Activated CD8-positive, alpha-beta T cell treated with anti-CD3 and anti-CD28 coated beads for 36 hours (primary cell): ENCODE data around the gene CC2D1B. TPM values are rescaled to one million over a fixed set of nuclear protein-coding genes. Genes with fewer than 3 reads are reported as not detected.
A peak's percentile ranks its signal among the peaks of the same experiment; 100 is the strongest.

Source experiments
- ATAC-seq: fragments of 200-7000 bp; cut with Tn5 transposase; one replicate; pipeline ENCODE4 v1.10.0; 2021; ENCODE audit warnings: mild to moderate bottlenecking, moderate library complexity
- CTCF ChIA-PET: fragments of 350-600 bp; sonication (Branson Sonifier 250); formaldehyde crosslinking; loops from one replicate; lab custom pipeline; 2021; ENCODE audit warnings: antibody characterized with exemption; lab: Charles Lee
- POLR2A ChIA-PET: fragments of 350-600 bp; sonication (Branson Sonifier 250); formaldehyde crosslinking; loops from one replicate; lab custom pipeline; 2021; ENCODE audit warnings: antibody characterized with exemption; lab: Charles Lee
- DNase-seq: peaks from one replicate; pipeline ENCODE4 v3.0.0-alpha.2; 2020
- H3K27ac Mint-ChIP-seq: one replicate; pipeline ENCODE4 v1.8.0; 2021; ENCODE audit warnings: mild to moderate bottlenecking, mixed read lengths
- H3K27me3 Mint-ChIP-seq: one replicate; pipeline ENCODE4 v1.8.0; 2021; ENCODE audit warnings: mixed read lengths
- H3K36me3 Mint-ChIP-seq: one replicate; pipeline ENCODE4 v1.8.0; 2021; ENCODE audit warnings: low read depth, mixed read lengths
- H3K4me1 Mint-ChIP-seq: one replicate; pipeline ENCODE4 v1.8.0; 2021; ENCODE audit warnings: low read depth, mixed read lengths
- H3K4me3 Mint-ChIP-seq: one replicate; pipeline ENCODE4 v1.8.0; 2021; ENCODE audit warnings: mild to moderate bottlenecking, moderate library complexity, mixed read lengths
- H3K9me3 Mint-ChIP-seq: one replicate; pipeline ENCODE4 v1.8.0; 2021; ENCODE audit warnings: mixed read lengths
- CTCF ChIP-seq: fragments of 200-600 bp; IDR thresholded peaks from one replicate; pipeline ENCODE4 v1.8.0; 2022; ENCODE audit warnings: antibody characterized with exemption, mild to moderate bottlenecking
- intact Hi-C: fragments of 100-400 bp; cut with micrococcal nuclease; formaldehyde crosslinking; loops from one replicate; pipeline ENCODE4 v1.10.0; 2022
- total RNA-seq, 2 experiments: library from RNA; stranded (reverse); gene quantifications; one replicate each; pipeline ENCODE4 v1.2.3, GENCODE V29; 2021

CC2D1B gene
- total RNA-seq, 2 experiments from 2014 or later = 17.1 to 19.4 TPM

GRCh38 chr1:52357397-52357796 lies 8.6 kb downstream of the CC2D1B start:
- H3K4me1 Mint-ChIP-seq = peaks cover 7% of the 10 kb centered on the region
- intact Hi-C loops = no loop called here
- ChIA-PET CTCF (no interaction called here), POLR2A (interaction anchor here (1.0 kb wide), 1 partner anchor 8 kb away, joined by 3 read pairs; the partner anchor contains the start of gene CC2D1B)
- H3K27ac Mint-ChIP-seq = no peak overlapping the region
- H3K9me3 Mint-ChIP-seq = no peaks in the 10 kb centered on the region
- no peaks in the 10 kb centered on the region for H3K27me3 Mint-ChIP-seq
- peaks cover 50% of the 10 kb centered on the region for H3K36me3 Mint-ChIP-seq
- no peak overlapping the region for H3K4me3 Mint-ChIP-seq
- no peak for ATAC-seq
- no peak for DNase-seq
- no peak for TF ChIP-seq CTCF

GRCh38 chr1:52356818-52357355 lies 9.1 kb downstream of the CC2D1B start:
- ChIA-PET POLR2A (interaction anchor here (1.0 kb wide), 1 partner anchor 9 kb away, joined by 3 read pairs; the partner anchor contains the start of gene CC2D1B), CTCF (no interaction called here)
- Mint-ChIP-seq H3K36me3 (peaks cover 47% of the 10 kb centered on the region), H3K4me1 (peaks cover 7% of the 10 kb centered on the region), H3K4me3 (no peak overlapping the region), H3K27me3 (no peaks in the 10 kb centered on the region), H3K27ac (peak overlapping the region; percentile 64), H3K9me3 (no peaks in the 10 kb centered on the region)
- no peak for ATAC-seq
- DNase-seq = no peak
- TF ChIP-seq CTCF = no peak
- intact Hi-C loops = no loop called here

GRCh38 chr1:52355847-52356505 lies 10.0 kb downstream of the CC2D1B start:
- CTCF ChIA-PET = no interaction called here
- Mint-ChIP-seq H3K4me3 (no peak overlapping the region), H3K27me3 (no peaks in the 10 kb centered on the region), H3K9me3 (no peaks in the 10 kb centered on the region), H3K36me3 (peaks cover 38% of the 10 kb centered on the region), H3K27ac (no peak overlapping the region), H3K4me1 (peaks cover 2% of the 10 kb centered on the region)
- ATAC-seq = no peak
- no peak for TF ChIP-seq CTCF
- intact Hi-C loops = no loop called here
- POLR2A ChIA-PET = interaction anchor here (1.0 kb wide), 1 partner anchor 10 kb away, joined by 3 read pairs; the partner anchor contains the start of gene CC2D1B
- DNase-seq = no peak

- Mint-ChIP-seq H3K36me3 (peaks cover 37% of the 10 kb centered on the region), H3K9me3 (no peaks in the 10 kb centered on the region), H3K27ac (no peak overlapping the region), H3K4me3 (no peak overlapping the region), H3K4me1 (peaks cover 2% of the 10 kb centered on the region), H3K27me3 (no peaks in the 10 kb centered on the region)
- CTCF ChIA-PET = no interaction called here
- DNase-seq (no peak), ATAC-seq (no peak)
- intact Hi-C loops = no loop called here
- POLR2A ChIA-PET = no interaction called here
- no peak for TF ChIP-seq CTCF
Observed at GRCh38 chr1:52355436-52355835, 10.6 kb downstream of the CC2D1B start.

- DNase-seq (no peak), ATAC-seq (no peak)
- peak overlapping the region; percentile 44 for H3K27ac Mint-ChIP-seq
- H3K4me3 Mint-ChIP-seq = no peak overlapping the region
- ChIA-PET CTCF (no interaction called here), POLR2A (no interaction called here)
- no peaks in the 10 kb centered on the region for H3K27me3 Mint-ChIP-seq
- peaks cover 27% of the 10 kb centered on the region for H3K36me3 Mint-ChIP-seq
- peaks cover 2% of the 10 kb centered on the region for H3K4me1 Mint-ChIP-seq
- TF ChIP-seq CTCF = no peak
- intact Hi-C loops = no loop called here
- no peaks in the 10 kb centered on the region for H3K9me3 Mint-ChIP-seq
Observed at GRCh38 chr1:52352690-52353089, 13.3 kb downstream of the CC2D1B start.
